Mesendoderm (in vitro differentiated cells): ENCODE results near the gene ASAH2B.
"Not testable (repeated sequence)": the region's sequence is repeated elsewhere in the genome, so short reads cannot be mapped to it uniquely, and the experiment has no call there.

ENCODE experiments used
- DNase-seq: peaks from one replicate; pipeline ENCODE4 v3.0.0; 2013
- H2AK5ac ChIP-seq: 2 replicates; pipeline ENCODE4 v1.6.1; 2013; ENCODE audit warnings: low read length, inconsistent platforms
- H2BK120ac ChIP-seq: 2 replicates; pipeline ENCODE4 v1.6.1; 2013; ENCODE audit warnings: low read depth, mild to moderate bottlenecking, low read length, moderate library complexity, mixed read lengths
- H2BK15ac ChIP-seq: replicated peaks from 2 replicates; pipeline ENCODE4 v1.6.1; 2013; ENCODE audit warnings: low read depth, mild to moderate bottlenecking, moderate library complexity
- H2BK5ac ChIP-seq: 2 replicates; pipeline ENCODE4 v1.6.1; 2013; ENCODE audit warnings: low read length, inconsistent platforms
- H3K18ac ChIP-seq: 2 replicates; pipeline ENCODE4 v1.6.1; 2013; ENCODE audit warnings: mild to moderate bottlenecking, low read length, mixed read lengths
- H3K23ac ChIP-seq: one replicate; pipeline ENCODE4 v1.6.1; 2013; ENCODE audit warnings: low read length
- H3K27ac ChIP-seq: 2 replicates; pipeline ENCODE4 v1.5.1; 2013; ENCODE audit warnings: low read depth, mild to moderate bottlenecking, inconsistent platforms, low read length, moderate library complexity
- H3K27me3 ChIP-seq: 2 replicates; pipeline ENCODE4 v1.6.1; 2013; ENCODE audit warnings: low read length, control low read depth, mild to moderate bottlenecking, inconsistent platforms; ENCODE audit not compliant: insufficient read depth, poor library complexity
- H3K36me3 ChIP-seq: 2 replicates; pipeline ENCODE4 v1.6.1; 2013; ENCODE audit warnings: low read length, inconsistent platforms; ENCODE audit not compliant: control insufficient read depth, insufficient read depth
- H3K4ac ChIP-seq: one replicate; pipeline ENCODE4 v1.6.1; 2013; ENCODE audit warnings: low read depth, mild to moderate bottlenecking, low read length, moderate library complexity
- H3K4me1 ChIP-seq: 2 replicates; pipeline ENCODE4 v1.6.1; 2013; ENCODE audit warnings: low read depth, low read length, inconsistent platforms; ENCODE audit not compliant: control insufficient read depth
- H3K4me2 ChIP-seq: 2 replicates; pipeline ENCODE4 v1.6.1; 2013; ENCODE audit warnings: low read length
- H3K4me3 ChIP-seq: 2 replicates; pipeline ENCODE4 v1.5.1; 2013; ENCODE audit warnings: mild to moderate bottlenecking, low read length
- H3K56ac ChIP-seq: one replicate; pipeline ENCODE4 v1.6.1; 2013; ENCODE audit warnings: low read length
- H3K79me1 ChIP-seq: 2 replicates; pipeline ENCODE4 v1.6.1; 2013; ENCODE audit warnings: low read length, inconsistent platforms
- H3K79me2 ChIP-seq: 2 replicates; pipeline ENCODE4 v1.6.1; 2013; ENCODE audit warnings: mild to moderate bottlenecking, low read length; ENCODE audit not compliant: control insufficient read depth, insufficient read depth
- H3K9ac ChIP-seq: 2 replicates; pipeline ENCODE4 v1.6.1; 2013; ENCODE audit warnings: low read length, inconsistent platforms
- H4K5ac ChIP-seq: one replicate; pipeline ENCODE4 v1.6.1; 2013; ENCODE audit warnings: low read length
- H4K8ac ChIP-seq: one replicate; pipeline ENCODE4 v1.6.1; 2013; ENCODE audit warnings: low read depth, mild to moderate bottlenecking, control low read depth, low read length, moderate library complexity
- WGBS: extraction: QIAGEN DNeasy Blood & Tissue Kit; methylation state at CpG from one replicate; pipeline ENCODE4 v1.1.7; 2013; ENCODE audit warnings: low lambda C conversion rate, missing lambda C conversion rate; ENCODE audit not compliant: insufficient coverage; ENCODE audit errors: extremely low coverage; 5-methylcytosine and 5-hydroxymethylcytosine counted together

ASAH2B gene

GRCh38 chr10:50706006-50706405 is 33.7 kb upstream of the ASAH2B start:
- not testable (repeated sequence) for H3K4me2 ChIP-seq, H3K27me3 ChIP-seq, H3K4ac ChIP-seq, H3K27ac ChIP-seq, H2AK5ac ChIP-seq, H3K56ac ChIP-seq, H2BK15ac ChIP-seq, H3K4me1 ChIP-seq, H3K9ac ChIP-seq, H2BK120ac ChIP-seq, H3K4me3 ChIP-seq, H4K8ac ChIP-seq, H2BK5ac ChIP-seq, H3K36me3 ChIP-seq, H3K18ac ChIP-seq, H3K79me2 ChIP-seq, H4K5ac ChIP-seq, H3K79me1 ChIP-seq, DNase-seq, H3K23ac ChIP-seq
- no CpG with 5 or more reads among the region's 1 CpG for WGBS

GRCh38 chr10:50710241-50710640 is 29.5 kb upstream of the ASAH2B start:
- H2BK120ac ChIP-seq, H3K18ac ChIP-seq, H2BK15ac ChIP-seq, H3K56ac ChIP-seq, DNase-seq, H4K8ac ChIP-seq, H4K5ac ChIP-seq, H3K36me3 ChIP-seq, H3K79me1 ChIP-seq, H2BK5ac ChIP-seq, H2AK5ac ChIP-seq, H3K79me2 ChIP-seq, H3K4ac ChIP-seq, H3K9ac ChIP-seq, H3K27ac ChIP-seq, H3K27me3 ChIP-seq, H3K4me1 ChIP-seq, H3K4me2 ChIP-seq, H3K23ac ChIP-seq, H3K4me3 ChIP-seq: not testable (repeated sequence)
- no CpG with 5 or more reads among the region's 13 CpGs for WGBS

GRCh38 chr10:50723812-50724211 is 15.9 kb upstream of the ASAH2B start:
- not testable (repeated sequence) for H3K79me2 ChIP-seq, H3K4me3 ChIP-seq, H3K27me3 ChIP-seq, H3K18ac ChIP-seq, H3K79me1 ChIP-seq, H4K8ac ChIP-seq, H2BK120ac ChIP-seq, H3K36me3 ChIP-seq, H3K4me2 ChIP-seq, H3K56ac ChIP-seq, H4K5ac ChIP-seq, H3K4me1 ChIP-seq, H2BK5ac ChIP-seq, H3K4ac ChIP-seq, H3K23ac ChIP-seq, H3K9ac ChIP-seq, H3K27ac ChIP-seq, DNase-seq, H2BK15ac ChIP-seq, H2AK5ac ChIP-seq
- WGBS: no CpG with 5 or more reads among the region's 5 CpGs

- not testable (repeated sequence) for H3K4me2 ChIP-seq, H3K23ac ChIP-seq, H4K5ac ChIP-seq, H2AK5ac ChIP-seq, H2BK5ac ChIP-seq, H3K4me3 ChIP-seq, H3K27ac ChIP-seq, H3K79me2 ChIP-seq, H3K36me3 ChIP-seq, H2BK120ac ChIP-seq, H3K9ac ChIP-seq, H3K18ac ChIP-seq, H3K4me1 ChIP-seq, DNase-seq, H3K4ac ChIP-seq, H2BK15ac ChIP-seq, H3K56ac ChIP-seq, H3K79me1 ChIP-seq, H4K8ac ChIP-seq, H3K27me3 ChIP-seq
- WGBS: no CpG with 5 or more reads among the region's 2 CpGs
These were observed 11.6 kb upstream of the ASAH2B start for GRCh38 chr10:50728112-50728511.

- not testable (repeated sequence) for H3K36me3 ChIP-seq, H2AK5ac ChIP-seq, H2BK5ac ChIP-seq, DNase-seq, H3K27ac ChIP-seq, H4K8ac ChIP-seq, H3K4me1 ChIP-seq, H4K5ac ChIP-seq, H3K79me1 ChIP-seq, H3K79me2 ChIP-seq, H2BK120ac ChIP-seq, H2BK15ac ChIP-seq, H3K27me3 ChIP-seq
- peak overlapping the region; percentile 8 for H3K4ac ChIP-seq
- WGBS: no CpG with 5 or more reads among the region's 23 CpGs
- peak overlapping the region; percentile 61 for H3K4me3 ChIP-seq
- peak overlapping the region; percentile 66 for H3K23ac ChIP-seq
- peak overlapping the region; percentile 98 for H3K56ac ChIP-seq
- peak overlapping the region; percentile 15 for H3K18ac ChIP-seq
- H3K9ac ChIP-seq: peak overlapping the region; percentile 88
- peak overlapping the region; percentile 70 for H3K4me2 ChIP-seq
These were observed 634 bp upstream of the ASAH2B start for GRCh38 chr10:50738987-50739617.

GRCh38 chr10:50740293-50740648 is 535 bp downstream of the ASAH2B start:
- DNase-seq: no peak
- Histone ChIP-seq H3K79me2 (no peaks in the 10 kb centered on the region), H3K9ac (peak overlapping the region; percentile 88), H2BK120ac (no peak overlapping the region), H3K4me3 (peak overlapping the region; percentile 42), H2AK5ac (no peak overlapping the region), H2BK15ac (no peak overlapping the region), H3K79me1 (no peaks in the 10 kb centered on the region), H3K4ac (no peak overlapping the region), H2BK5ac (no peak overlapping the region), H4K8ac (no peak overlapping the region), H3K4me1 (no peaks in the 10 kb centered on the region), H3K18ac (peak overlapping the region; percentile 43), H3K27ac (no peak overlapping the region), H4K5ac (peak overlapping the region; percentile 5), H3K36me3 (no peaks in the 10 kb centered on the region), H3K27me3 (no peaks in the 10 kb centered on the region), H3K23ac (no peak overlapping the region), H3K56ac (peak overlapping the region; percentile 98), H3K4me2 (peak overlapping the region; percentile 52)
- WGBS: no CpG with 5 or more reads among the region's 8 CpGs
